ENCODE measurements around the gene FAT2.

DNA sequence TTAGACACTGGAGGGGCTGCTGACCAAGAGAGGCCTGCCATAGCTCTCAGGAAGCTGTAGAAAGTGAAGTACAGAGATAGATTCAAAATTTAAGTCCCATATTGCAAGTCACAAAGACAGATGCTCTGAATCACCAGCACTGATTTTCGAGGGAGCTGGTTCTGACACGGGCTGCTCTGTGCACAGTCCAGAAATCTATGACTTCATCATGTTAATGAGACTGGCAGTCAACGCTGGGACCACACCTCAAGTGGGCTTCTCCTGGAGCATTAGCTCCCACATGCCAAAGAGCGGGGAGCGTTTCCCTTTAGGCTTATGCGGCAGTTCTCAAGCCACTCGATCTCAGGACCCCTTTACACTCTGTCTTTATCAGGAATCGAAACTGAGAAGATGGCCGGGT, 34.2 kb upstream of the FAT2 start:
- no peak for TF ChIP-seq CTCF (IDR thresholded peaks at IDR 0.05; ENCODE audit: low read depth, low read length)
- no peak for TF ChIP-seq EZH2phosphoT487 (IDR thresholded peaks at IDR 0.05; ENCODE audit: low read depth)
